ENCODE measurements around the gene NKPD1. TPM values are rescaled to one million over a fixed set of nuclear protein-coding genes. Genes with fewer than 3 reads are reported as not detected.
A peak's percentile ranks its signal among the peaks of the same experiment; 100 is the strongest.

Gene NKPD1
- total and polyA plus RNA-seq, 10 of the 15 experiments (the other 5 are each of a cell fraction or from before 2014, with no cell fraction given): 0.05 to 0.18 (median 0.06) TPM; not detected in 7

GRCh38 chr19:45136507-45137178, 24.1 kb downstream of the NKPD1 start (continued):
- 0 out of 2 replicates have a peak, but pooled peaks have one; percentile 10 for TF ChIP-seq MLLT1 (IDR thresholded peaks at IDR 0.05)
- TF ChIP-seq E2F4 (IDR thresholded peaks at IDR 0.05; ENCODE audit: low read depth, low read length): no peak
- TF ChIP-seq MXI1 (IDR thresholded peaks at IDR 0.05; ENCODE audit: low read depth, low read length): no peak
- TF ChIP-seq USF2 (IDR thresholded peaks at IDR 0.05; ENCODE audit: borderline replicate concordance, low read depth, low read length): peak; percentile 20
- TF ChIP-seq PRDM15 (CRISPR knock-in tag; IDR thresholded peaks at IDR 0.05): no peak
- no peak for TF ChIP-seq MAX (IDR thresholded peaks at IDR 0.05; ENCODE audit: low read depth, low read length)
- no peak for TF ChIP-seq ZNF592 (IDR thresholded peaks at IDR 0.05)
- no peak for TF ChIP-seq ATF2 (IDR thresholded peaks at IDR 0.05; ENCODE audit: low read length)
- TF ChIP-seq RELA (IDR thresholded peaks at IDR 0.05; ENCODE audit: borderline replicate concordance, partially characterized antibody): no peak
- no peak for TF ChIP-seq ATF3 (IDR thresholded peaks at IDR 0.05; ENCODE audit: borderline replicate concordance, extremely low read depth, low read depth, low read length)
- TF ChIP-seq BHLHE40 (IDR thresholded peaks at IDR 0.05; ENCODE audit: borderline replicate concordance in 1 of 2, low read depth in 2 of 2, low read length in 1 of 2): no peak
- TF ChIP-seq CHD2 (IDR thresholded peaks at IDR 0.05; ENCODE audit: borderline replicate concordance, low read depth, low read length): no peak
- 0 out of 2 replicates have a peak, but pooled peaks have one; percentile 50 for TF ChIP-seq SMARCA5 (IDR thresholded peaks at IDR 0.05)
- TF ChIP-seq SREBF2 (IDR thresholded peaks at IDR 0.05; ENCODE audit: low read length): no peak
